HG03108 (cell line): ENCODE results near the gene RASA3.
"Not testable (repeated sequence)": the region's sequence is repeated elsewhere in the genome, so short reads cannot be mapped to it uniquely, and the experiment has no call there.

Experiments used
- ATAC-seq: cut with Tn5 transposase; IDR thresholded peaks from one replicate; pipeline ENCODE4 v1.9.1; 2021; ENCODE audit warnings: moderate library complexity; ENCODE audit not compliant: unreplicated experiment

RASA3 gene

DNA sequence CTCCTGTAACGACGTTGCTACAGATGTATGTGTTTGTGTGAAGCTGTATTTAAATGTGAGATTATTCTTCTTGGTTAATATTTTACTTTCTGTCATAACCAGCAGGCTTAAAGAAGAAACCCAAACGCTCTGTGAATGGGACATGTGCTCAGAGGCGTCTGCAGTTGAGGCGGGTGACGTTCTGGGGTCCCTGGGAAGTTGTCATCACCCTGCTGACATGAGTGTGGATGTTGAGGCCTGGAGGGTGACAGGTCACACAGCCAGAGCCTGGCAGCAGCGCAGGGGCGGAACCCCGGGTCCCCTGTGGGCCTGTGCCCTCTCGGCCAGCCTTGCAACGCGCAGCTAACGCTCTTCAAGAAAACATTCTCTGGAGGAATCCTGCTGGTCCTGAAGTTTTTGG lies 16.6 kb downstream of the RASA3 start:
- ATAC-seq: no peak

DNA sequence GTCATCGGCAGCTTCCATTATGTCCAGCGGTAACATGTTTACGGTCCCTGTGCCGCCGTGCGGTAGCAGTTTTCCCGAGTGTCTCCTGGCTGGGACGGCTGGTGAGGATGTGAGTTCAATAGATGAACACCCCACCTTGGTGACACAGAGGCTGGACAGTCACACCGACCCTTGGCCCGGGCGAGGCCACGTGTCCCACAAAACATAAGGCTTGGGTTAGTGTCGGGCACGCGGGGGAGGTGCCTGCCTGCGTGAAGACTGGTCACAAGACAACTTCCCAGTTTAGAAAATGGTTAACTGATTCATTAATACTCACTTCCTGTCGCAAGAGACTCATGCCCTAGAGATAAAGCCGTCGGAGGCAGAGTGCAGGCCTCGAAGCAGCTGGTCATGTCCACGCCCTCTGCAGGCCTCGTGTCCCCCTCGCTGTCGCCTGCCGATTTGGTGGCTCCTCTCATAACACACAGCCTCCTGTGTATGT lies 17.2 kb downstream of the RASA3 start:
- ATAC-seq: no peak

DNA sequence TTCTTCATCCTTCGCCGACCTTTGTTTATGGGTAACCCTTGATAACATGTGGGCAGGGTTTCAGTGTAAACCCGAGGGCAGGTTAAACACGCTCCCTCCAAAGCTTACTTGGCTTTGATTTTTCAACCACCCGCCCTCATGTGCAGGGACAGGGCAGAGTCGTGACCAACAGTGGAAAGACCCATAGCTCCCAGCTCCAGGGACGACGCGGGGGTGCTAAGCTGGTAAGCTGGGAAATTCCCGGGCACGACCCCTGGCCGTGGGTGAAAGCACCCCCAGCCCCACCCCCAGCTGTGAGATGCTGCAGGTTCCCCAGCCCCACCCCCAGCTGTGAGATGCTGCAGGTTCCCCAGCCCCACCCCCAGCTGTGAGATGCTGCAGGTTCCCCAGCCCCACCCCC lies 17.8 kb downstream of the RASA3 start:
- not testable (repeated sequence) for ATAC-seq

DNA sequence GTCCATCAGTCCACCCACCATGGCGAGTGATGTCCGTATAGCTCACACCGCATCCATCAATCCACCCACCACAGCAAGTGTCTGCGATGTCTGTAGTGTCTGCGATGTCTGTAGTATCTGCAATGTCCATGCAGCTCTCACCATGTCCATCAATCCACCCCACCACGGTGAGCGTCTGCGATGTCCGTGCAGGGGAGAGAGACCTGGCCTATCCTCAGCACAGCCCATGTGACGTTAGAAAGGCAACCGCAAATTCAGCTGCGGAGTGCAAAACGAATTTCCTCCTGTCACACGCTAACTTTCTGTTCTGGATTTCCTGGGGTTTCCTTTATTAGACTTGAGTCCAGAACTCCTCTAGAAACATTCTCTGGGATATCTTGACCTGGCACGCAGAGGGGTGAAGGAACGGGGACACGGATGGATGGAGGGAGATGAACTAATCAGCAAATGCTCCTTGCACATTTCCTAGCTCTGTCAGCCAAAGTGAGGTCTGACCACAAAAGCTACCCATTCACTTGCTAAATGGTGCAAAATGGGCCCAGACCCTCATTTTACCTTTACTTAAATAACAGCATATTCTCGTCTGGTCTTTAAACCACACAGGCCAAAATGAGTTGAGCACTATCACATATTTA lies 18.3 kb downstream of the RASA3 start:
- no peak for ATAC-seq

DNA sequence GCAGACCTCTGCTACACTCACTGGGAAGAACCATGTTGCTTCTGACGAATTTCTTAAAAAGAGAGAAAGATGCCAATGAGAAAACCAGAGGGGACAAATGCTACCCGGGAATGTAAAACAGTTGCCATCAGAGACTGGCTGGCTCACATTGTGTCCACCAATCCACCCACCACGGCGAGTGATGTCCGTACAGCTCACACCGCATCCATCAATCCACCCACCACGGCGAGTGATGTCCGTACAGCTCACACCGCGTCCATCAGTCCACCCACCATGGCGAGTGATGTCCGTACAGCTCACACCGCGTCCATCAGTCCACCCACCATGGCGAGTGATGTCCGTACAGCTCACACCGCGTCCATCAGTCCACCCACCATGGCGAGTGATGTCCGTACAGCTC lies 19.0 kb downstream of the RASA3 start:
- not testable (repeated sequence) for ATAC-seq

DNA sequence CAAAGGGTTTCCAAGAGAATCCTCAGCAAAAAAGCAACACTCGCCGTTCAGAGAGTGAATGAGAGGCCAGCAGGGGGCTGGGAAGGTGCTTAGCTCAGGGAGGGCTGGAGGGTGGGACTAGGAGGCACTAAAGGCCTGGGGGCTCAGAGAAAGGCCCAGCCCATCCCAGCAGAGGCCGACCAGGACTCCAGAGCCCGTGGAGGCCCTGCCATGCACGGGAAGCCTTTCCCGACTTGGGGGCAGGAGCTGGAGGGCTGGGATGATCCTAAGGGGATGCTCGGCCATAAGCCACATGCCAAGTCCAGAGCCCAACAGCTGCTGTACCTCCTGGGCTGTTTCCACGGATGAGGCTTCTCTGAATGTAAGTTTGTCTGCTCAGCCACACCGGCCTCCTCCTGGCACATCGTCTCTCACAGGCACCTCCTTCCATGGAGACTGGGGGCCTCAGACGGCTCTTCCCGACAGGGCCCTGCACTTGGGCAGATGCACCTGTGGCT lies 19.5 kb downstream of the RASA3 start:
- ATAC-seq: no peak

DNA sequence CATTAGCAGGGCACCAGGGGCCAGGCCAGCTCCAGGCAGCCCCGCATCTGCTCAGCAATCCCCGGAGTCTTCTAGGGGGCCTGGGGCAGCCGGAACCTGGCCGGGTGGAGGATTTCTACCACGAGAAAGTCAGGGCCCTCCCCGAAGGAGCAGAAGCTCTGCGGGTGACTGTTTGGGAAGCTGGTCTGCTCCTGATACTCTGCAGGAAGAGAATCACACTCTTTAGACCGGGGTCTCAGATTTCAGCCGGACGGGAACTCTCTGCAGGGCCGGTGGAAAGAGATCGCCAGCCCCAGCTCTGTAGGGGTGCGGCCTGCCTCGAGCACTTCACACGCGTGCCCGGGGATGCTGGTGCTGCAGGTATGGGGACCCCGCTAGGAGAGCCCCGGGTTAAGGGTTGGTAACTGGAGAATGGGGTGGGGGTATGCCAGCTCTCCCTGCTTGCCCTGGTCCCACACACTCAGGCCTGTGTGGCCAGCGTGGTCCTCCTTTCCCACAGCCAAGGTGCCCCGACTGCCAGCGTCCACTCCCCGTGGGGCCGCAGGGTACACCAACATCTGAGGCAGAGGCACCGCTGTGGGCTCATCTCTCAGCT lies 20.1 kb downstream of the RASA3 start:
- no peak for ATAC-seq

DNA sequence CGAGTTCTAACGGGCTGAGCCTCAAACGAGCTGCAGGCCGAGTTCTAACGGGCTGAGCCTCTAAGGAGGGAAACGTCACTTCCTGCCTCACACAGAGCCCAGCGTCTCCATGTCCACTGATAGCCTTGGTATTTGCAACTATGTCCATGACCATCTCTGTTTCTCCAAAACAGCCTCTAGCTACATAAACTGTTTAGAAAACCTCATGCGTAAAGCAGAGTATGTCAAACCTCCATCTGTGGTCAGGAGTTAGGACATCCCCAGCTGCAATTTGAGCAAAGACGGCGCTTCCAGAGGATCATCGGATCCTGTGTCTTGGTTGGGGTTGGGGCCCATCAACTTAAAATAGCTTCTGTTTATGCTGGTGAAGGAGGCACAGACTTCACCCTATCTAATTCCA lies 20.8 kb downstream of the RASA3 start:
- ATAC-seq: no peak

DNA sequence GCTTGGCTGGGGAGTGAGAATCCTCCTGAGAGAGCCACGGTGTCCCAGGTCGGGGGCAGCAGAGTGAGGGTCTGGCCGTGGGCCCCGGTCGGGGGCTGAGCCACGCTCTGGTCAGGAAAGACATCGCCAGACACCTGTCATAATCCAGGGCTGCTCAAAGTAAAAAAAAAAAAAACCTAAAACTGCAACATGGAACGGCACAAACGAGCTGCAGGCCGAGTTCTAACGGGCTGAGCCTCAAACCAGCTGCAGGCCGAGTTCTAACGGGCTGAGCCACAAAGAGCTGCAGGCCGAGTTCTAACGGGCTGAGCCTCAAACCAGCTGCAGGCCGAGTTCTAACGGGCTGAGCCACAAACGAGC lies 21.6 kb downstream of the RASA3 start:
- not testable (repeated sequence) for ATAC-seq

DNA sequence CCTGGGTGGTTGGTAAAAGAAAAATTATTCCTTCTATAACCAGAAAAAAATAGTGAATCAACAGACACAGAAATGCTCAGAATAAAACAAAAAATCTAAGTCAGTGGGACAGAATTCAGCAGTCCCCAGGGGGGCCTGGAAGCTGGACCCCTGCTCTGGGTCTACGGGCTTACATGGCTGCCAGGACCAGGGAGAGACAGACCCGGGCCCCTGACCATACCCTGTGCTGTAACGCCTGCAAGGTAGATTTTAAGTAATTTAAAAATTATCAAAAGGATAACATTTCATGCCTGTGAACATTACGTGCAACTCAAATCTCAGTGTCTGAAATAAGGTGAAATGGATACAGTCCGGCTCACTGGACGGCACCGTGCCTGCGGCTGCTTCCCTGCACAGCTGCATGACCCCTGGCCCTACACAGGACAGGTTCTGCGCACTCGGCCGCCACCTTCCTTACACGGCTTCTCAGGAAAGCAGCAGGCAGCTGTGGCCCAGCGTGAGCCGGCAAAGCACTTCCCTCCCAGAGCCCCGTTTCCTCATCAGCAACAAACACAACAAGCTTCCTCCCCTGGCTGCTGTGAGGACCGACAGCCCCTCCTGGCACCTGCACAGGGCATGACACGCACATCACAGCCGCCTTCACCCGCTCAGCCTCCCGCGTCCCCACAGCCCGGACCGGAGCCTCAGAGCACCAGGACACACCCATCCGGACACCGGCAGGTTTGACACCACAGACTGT lies 22.2 kb downstream of the RASA3 start:
- no peak for ATAC-seq

DNA sequence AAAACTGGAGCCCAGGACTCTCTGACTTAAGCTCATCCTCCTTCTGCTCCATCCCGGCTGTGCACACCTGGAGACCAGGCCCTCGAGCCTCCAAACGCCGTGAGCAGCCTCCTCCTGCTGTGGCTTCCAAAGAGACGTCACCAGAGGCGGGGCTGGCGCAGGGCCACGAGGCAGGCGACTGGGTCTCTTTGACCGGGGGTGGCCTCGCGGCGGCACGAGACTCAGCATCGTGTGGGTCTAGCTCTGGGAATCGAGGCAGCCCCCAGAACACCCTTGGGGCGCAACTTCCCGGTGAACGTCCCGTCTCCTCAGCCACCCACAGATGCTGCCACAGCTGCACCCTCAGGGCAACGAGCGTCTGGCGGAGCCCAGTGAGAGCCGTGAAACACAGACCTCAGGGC lies 22.8 kb downstream of the RASA3 start:
- no peak for ATAC-seq

DNA sequence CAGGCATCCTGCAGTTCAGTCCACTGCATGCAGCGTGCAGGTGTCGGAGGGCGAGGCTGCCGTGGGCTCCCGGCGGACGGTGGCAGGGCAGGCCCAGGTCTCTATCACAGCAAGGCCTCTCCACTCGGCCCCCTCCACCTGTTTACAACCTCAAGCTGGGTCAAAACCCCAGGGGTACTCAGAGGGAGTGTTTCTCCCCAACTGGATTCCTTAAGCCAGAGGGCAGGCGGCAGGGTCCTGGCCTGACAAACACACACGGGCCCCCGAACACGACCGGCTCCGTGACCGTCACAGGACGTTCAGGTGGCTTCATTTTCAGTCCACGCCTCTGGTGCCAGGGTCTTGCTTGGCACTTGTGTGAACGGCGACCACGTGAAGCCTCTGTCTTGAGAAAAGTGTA lies 23.5 kb downstream of the RASA3 start:
- ATAC-seq: no peak

DNA sequence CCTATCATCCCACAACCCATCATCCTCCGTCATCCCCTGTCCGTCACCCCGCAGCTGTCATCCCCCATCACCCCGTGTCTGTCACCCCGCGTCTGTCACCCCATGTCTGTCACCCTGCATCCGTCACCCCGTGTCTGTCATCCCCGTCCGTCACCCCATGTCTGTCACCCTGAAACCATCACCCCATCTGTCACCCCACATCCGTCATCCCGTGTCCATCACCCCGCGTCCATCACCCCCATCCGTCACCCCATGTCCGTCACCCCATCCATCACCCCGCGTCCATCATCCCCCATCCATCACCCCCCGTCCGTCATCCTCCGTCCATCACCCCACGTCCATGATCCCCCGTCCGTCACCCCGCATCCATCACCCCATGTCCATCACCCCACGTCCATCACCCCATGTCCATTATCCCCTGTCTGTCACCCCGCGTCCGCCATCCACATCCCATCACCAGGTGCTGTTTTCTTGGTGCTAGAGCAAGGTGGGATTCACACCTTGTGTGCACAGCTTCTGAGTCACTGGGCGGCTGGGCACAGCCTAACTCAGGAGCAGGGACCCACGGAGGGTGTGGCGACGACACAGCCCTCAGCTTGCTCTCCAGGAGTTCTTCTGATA lies 24.2 kb downstream of the RASA3 start:
- no peak for ATAC-seq

DNA sequence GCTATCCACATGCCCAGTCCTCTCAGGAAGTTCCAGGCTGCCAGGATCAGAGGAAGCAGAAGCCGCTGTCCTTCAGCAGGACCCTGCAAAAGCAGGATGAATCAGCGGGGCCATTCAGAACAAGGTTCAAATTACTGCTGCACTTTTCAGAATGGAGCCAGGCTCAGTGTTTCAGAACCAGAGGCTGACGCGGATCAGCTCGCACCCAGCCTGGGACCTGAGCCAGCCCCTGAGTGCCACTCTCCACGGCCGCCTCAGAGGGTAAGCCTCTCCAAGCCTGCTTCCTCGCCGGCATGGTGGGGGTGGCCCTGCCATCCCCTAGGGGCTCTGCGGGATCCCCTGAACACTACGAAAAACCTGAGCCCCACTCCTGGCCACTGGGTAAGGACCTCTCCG lies 24.7 kb downstream of the RASA3 start:
- no peak for ATAC-seq

DNA sequence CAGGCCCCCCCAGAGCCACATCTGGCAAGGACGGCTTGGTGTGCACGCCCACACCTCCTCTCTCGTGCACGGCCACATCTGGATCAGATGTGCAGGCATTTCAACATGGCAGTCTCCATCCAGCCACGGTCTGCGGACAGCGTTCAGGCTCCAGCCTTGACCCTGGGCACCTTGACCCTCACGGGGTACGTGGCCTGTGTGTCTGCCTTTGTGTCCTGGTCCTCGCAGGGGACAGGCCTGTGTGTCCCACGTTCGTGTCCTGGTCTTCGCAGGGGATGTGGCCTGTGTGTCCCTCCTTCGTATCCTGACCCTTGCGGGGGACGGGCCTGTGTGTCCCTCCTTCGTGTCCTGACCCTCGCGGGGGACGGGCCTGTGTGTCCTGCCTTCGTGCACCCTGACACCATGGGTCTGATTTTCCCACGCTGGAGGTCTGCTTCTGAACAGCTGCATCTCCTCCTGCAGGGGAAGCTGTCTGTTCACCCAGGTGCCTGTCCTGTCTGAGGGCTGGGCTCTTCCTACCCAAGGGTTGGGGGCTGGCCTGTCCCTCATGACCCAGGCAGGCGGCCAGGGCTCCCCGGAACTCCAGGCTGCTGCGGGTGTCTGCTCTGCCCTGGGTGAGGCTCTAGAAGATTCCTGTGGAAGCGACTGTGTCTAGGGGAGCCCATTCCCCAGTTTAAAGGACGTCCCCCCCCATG lies 25.3 kb downstream of the RASA3 start:
- no peak for ATAC-seq

DNA sequence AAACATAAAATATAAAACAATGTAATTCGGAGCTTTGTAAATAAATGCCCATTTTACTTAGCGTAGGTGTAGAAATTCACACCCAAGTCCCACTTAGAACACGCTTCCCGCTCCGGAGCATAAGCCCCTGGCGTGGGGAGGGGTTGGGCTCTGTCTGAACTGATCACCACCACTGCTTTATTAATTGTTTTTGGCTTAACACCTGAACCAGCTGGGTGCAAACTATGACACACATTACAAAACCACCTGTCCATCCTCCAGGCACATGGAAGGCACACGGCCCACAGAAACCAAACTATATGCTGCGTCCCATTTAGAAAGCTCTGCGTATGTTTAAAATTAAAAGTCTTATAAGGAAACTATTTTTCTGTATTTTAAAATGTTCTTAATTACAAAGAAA lies 25.9 kb downstream of the RASA3 start:
- ATAC-seq: no peak

DNA sequence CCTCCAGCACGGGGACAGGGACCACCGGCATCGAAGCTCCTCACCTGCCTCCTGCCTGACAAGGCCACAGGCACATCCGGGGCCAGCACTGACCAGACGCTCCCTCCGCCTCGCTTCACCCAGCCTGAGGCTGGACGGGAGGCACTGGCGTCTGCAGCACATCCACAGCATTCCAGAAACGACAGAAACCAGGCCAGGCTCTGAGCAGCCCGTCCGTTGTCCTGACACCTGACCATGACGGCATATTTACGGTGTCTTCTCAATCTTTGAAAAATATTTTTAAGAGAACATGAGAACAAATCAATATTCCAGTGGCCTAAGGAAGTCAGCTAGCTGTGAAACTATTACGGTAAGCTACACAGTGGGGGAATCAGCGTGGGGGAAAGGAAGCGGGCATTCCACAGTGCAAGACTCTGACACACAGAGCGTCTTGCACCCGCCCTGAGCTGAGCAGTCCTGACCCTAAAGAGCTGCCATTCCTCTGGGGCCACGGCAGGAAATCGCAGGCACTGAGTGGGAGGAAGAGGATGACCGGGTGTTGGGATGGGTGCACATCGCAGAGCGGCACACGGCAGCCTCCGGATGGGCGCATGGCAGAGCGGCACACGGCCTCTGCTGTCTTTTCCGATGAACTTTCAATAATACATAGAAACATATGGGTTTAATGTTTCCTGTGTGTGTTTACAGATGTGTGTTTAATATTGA lies 26.8 kb downstream of the RASA3 start:
- ATAC-seq: no peak

DNA sequence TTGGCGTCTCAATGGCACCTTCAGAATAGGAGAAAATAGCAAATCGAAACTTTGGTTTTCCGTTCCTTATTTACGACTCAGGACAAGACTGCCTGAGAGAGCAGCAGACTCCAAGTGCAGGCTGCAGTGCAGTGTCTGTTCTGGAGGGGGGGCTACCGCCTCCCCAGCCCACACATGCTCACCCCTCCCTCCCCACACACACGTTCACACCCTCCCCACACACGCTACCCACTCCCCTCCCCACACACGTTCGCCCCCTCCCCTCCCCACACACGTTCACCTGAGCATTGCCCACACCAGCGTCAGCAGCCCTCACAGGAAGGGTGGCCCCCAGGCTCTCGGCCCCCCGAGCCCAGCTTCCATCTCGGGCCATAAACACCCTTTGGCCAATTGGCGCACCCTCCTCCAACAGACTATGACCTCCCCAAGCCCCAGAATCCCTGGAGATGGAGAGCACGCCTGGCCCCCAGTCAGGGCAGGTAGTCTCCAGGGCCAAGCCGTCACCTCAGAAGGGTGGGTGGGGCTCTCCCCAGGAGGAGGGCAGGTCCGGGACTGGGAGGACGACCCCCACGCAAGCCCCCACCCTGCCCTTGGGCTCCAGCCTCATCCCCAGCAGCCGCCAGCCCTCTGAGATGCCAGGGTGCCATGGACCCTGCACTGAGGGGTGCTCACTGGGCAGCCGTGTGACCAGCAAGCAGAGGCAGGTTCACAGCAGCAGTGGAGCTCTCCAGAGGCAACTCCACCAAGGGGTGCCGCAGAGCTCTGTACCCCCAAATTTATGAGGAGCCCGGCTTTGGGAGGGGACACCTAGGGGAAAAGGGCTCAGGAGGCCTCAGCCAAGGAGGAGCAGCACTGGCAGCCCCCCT lies 27.5 kb downstream of the RASA3 start:
- ATAC-seq: no peak

DNA sequence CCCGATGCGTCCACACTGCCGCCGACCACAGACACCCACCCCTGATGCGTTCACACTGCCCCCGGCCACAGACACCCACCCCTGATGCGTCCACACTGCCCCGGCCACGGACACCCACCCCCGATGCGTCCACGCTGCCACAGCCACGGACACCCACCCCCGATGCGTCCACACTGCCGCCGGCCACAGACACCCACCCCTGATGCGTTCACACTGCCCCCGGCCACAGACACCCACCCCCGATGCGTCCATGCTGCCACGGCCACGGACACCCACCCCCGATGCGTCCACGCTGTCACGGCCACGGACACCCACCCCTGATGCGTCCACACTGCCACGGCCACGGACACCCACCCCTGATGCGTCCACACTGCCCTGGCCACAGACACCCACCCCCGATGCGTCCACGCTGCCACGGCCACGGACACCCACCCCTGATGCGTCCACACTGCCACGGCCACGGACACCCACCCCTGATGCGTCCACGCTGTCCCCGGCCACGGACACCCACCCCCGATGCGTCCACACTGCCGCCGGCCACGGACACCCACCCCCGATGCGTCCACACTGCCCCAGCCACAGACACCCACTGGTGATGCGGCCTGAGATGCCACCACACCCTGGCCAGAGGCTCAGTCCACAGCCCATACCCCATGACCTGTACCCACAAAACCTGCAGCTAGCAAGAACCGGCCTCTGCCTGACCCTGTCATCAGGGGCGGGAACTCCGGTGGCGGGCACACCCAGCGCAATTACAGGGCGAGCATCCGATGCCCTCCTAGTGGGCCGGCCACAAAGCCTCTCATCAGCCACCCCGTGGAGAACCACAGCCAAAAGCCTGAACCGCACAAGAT lies 28.4 kb downstream of the RASA3 start:
- no peak for ATAC-seq
